GM13976 (cell line): ENCODE data around the gene PIAS2.
"Not testable (repeated sequence)": the region's sequence is repeated elsewhere in the genome, so short reads cannot be mapped to it uniquely, and the experiment has no call there.

Experiments
- DNase-seq: peaks from one replicate; pipeline ENCODE4 v3.0.0; 2012; ENCODE audit warnings: low spot score
- CTCF ChIP-seq: IDR thresholded peaks from 2 replicates; pipeline ENCODE4 v1.5.1; 2012; ENCODE audit warnings: borderline replicate concordance, mild to moderate bottlenecking; ENCODE audit not compliant: insufficient read depth; ENCODE audit errors: extremely low read depth, missing control alignments, control extremely low read depth
- in situ Hi-C: fragments of 300-500 bp; cut with MboI; formaldehyde crosslinking; loops from one replicate; pipeline ENCODE4 v1.12.0; 2022; ENCODE audit warnings: low sequenced_read_pairs, mixed read lengths, inconsistent platforms; ENCODE audit not compliant: unreplicated experiment

Gene PIAS2

DNA sequence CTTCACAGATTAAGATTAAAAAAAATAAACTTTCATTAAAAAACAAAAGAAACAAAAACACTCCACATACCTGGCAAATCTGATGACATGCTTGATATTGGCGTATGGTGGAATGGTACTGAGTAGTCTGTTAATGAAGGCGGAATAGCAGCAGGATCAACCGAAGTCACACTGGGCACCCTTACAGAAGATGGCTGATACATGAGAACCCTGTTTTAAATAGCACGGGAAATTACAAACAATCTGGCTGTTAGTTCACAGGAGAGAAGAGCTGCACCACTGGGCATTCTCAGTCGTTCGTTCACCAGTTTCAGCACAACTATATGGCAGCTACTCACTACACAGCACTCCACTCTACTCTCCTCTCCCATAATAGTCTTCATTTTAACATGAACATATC lies 96.4 kb downstream of the PIAS2 start:
- DNase-seq, result no peak
- TF ChIP-seq CTCF, result no peak
- in situ Hi-C loops, result no loop called here

- TF ChIP-seq CTCF, result no peak
- no peak for DNase-seq
- in situ Hi-C loops, result no loop called here
Observed at GRCh38 chr18:46815661-46816060, 101.6 kb downstream of the PIAS2 start.

DNA sequence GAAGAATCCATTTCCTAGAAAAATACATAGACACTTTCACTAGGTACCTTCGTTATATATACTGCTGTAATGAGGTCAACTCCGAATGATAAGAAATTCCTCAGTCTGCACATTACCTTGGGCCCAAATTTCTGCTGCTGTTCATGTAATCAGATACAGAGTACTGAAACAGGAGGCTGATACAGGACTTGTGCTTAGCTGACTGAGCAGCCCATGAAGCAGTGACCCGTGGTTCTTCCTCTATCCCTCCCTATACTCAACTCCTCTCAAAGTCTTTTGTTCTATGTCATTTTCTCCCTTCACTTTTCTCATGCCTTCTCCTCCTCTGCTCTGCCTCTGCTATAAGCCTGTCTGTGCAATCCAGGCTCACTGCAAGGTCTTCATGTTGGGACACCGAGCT lies 102.9 kb downstream of the PIAS2 start:
- in situ Hi-C loops, result no loop called here
- no peak for DNase-seq
- no peak for TF ChIP-seq CTCF

DNA sequence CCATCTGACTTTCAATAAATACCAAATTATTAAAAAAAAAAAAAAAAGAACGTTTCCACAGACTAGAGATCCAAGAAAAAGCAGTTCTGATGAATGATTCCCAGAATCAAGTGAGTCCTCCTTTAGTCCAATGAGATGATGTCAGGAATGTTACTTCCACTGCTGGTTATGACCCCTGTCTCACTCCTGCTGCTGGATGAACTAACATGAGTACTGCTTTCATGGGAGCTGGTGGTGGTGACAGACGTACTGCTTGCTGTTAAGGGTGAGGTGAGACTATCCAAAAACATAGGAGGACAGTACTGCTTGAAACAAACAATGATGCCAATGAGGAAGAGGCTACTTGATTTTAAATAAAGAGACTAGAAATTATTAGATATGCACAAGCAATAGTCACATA lies 105.0 kb downstream of the PIAS2 start:
- in situ Hi-C loops, result no loop called here
- no peak for DNase-seq
- no peak for TF ChIP-seq CTCF

DNA sequence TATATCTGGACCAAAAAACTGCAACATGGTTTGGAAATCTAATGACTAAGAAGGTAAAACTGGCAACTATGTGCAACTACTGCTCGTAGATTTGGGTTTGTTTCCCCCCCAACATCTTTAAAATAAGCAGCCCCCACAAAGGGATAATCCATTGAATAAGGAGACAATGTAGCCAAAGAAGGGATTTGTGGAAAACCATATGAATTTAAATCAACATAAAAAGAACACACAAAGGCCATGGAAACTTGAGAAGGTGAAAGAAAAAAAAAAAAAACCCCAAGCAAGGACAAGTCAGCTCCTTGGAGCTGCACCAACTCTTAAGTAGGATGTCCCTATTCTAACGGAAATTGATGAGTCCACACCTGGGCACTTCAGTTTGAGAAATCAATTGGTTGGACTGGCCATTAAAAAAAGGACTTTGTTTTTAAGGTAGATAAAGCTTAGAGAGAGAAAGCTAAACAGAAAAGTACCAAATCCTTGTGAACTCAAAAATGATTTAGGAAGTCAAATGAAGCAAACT lies 106.8 kb downstream of the PIAS2 start:
- DNase-seq, result no peak
- in situ Hi-C loops, result no loop called here
- TF ChIP-seq CTCF, result no peak

DNA sequence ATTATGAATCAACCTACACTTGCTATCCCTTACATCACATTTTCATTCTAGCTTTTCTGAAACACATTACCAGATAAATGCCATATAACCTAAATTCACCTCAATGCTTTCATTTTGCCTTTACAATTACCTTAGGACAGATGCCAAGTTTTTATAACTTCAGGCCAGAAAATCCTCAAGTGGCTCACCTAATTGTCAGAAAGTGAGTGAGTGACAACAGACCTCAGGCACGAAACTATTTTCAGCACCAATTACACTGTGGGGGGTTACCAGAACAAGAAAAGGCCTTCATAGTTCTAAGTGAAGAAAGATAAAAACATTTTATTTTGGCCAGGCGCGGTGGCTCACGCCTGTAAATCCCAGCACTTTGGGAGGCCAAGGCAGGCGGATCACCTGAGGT lies 108.2 kb downstream of the PIAS2 start:
- in situ Hi-C loops, result no loop called here
- no peak for TF ChIP-seq CTCF
- no peak for DNase-seq

- in situ Hi-C loops, DNase-seq: not testable (repeated sequence)
Observed at GRCh38 chr18:46795945-46796344, 121.4 kb downstream of the PIAS2 start.
